NCI-H187 treated with DMSO at 0.1 percent for 48 hours (cell line): Measurements from ENCODE around the gene ZPR1.

Experiments
- DNase-seq: peaks from one replicate; lab custom pipeline; 2025; lab: John Stamatoyannopoulos, UW

The ZPR1 gene

GRCh38 chr11:116750070-116750718 lies 37.6 kb downstream of the ZPR1 start:
- no peak for DNase-seq

- no peak for DNase-seq
Measured at GRCh38 chr11:116742104-116742503, 45.7 kb downstream of the ZPR1 start.

GRCh38 chr11:116740741-116741140 lies 47.1 kb downstream of the ZPR1 start:
- DNase-seq: no peak

GRCh38 chr11:116738975-116739374 lies 48.8 kb downstream of the ZPR1 start:
- no peak for DNase-seq

- no peak for DNase-seq
Measured at GRCh38 chr11:116736763-116737162, 51.1 kb downstream of the ZPR1 start.

- no peak for DNase-seq
Measured at GRCh38 chr11:116733969-116734508, 53.8 kb downstream of the ZPR1 start.

GRCh38 chr11:116733043-116733755 lies 54.6 kb downstream of the ZPR1 start:
- DNase-seq: no peak

GRCh38 chr11:116732271-116733042 lies 55.4 kb downstream of the ZPR1 start:
- DNase-seq: no peak

- DNase-seq: no peak
Measured at GRCh38 chr11:116731821-116732220, 56.0 kb downstream of the ZPR1 start.

- DNase-seq: no peak
Measured at GRCh38 chr11:116731097-116731761, 56.6 kb downstream of the ZPR1 start.

- DNase-seq: no peak
Measured at GRCh38 chr11:116730601-116731000, 57.2 kb downstream of the ZPR1 start.

- DNase-seq: no peak
Measured at GRCh38 chr11:116730241-116730561, 57.6 kb downstream of the ZPR1 start.

GRCh38 chr11:116729501-116730240 lies 58.2 kb downstream of the ZPR1 start:
- no peak for DNase-seq

- DNase-seq: no peak
Measured at GRCh38 chr11:116727990-116728389, 59.8 kb downstream of the ZPR1 start.

- DNase-seq: no peak
Measured at GRCh38 chr11:116725434-116726221, 62.2 kb downstream of the ZPR1 start.

GRCh38 chr11:116724813-116725212 lies 63.0 kb downstream of the ZPR1 start:
- DNase-seq: no peak
